Stimulated activated CD4-positive, alpha-beta T cell treated with anti-CD3 and anti-CD28 coated beads, TNF-alpha, amount 100 ng/mL, for 24 hours (primary cell): ENCODE measurements around the gene PSME3.
"Not testable (repeated sequence)": the region's sequence is repeated elsewhere in the genome, so short reads cannot be mapped to it uniquely, and the experiment has no call there.

Source experiments
- DNase-seq, 3 experiments: peaks; one replicate each; pipeline ENCODE4 v3.0.0-alpha.2; 2020; ENCODE audit warnings: low read depth in 3 of 3

PSME3 gene

GRCh38 chr17:42878123-42878880 lies 45.1 kb downstream of the PSME3 start:
- DNase-seq, result no peak

- no peak for DNase-seq
Observed at GRCh38 chr17:42878924-42879595, 45.9 kb downstream of the PSME3 start.

- no peak for DNase-seq
Observed at GRCh38 chr17:42879596-42879985, 46.4 kb downstream of the PSME3 start.

GRCh38 chr17:42880776-42881310 lies 47.6 kb downstream of the PSME3 start:
- no peak for DNase-seq

- not testable (repeated sequence) for DNase-seq
Observed at GRCh38 chr17:42881706-42882105, 48.5 kb downstream of the PSME3 start.

GRCh38 chr17:42882166-42882565 lies 49.0 kb downstream of the PSME3 start:
- DNase-seq, result no peak

- DNase-seq, result no peak
Observed at GRCh38 chr17:42883802-42884558, 50.8 kb downstream of the PSME3 start.

GRCh38 chr17:42885806-42886205 lies 52.6 kb downstream of the PSME3 start:
- not testable (repeated sequence) for DNase-seq

GRCh38 chr17:42886283-42887176 lies 53.3 kb downstream of the PSME3 start:
- DNase-seq, result no peak

GRCh38 chr17:42889809-42890208 lies 56.6 kb downstream of the PSME3 start:
- DNase-seq, result no peak

GRCh38 chr17:42891539-42892152 lies 58.4 kb downstream of the PSME3 start:
- DNase-seq, result no peak

GRCh38 chr17:42893359-42893758 lies 60.2 kb downstream of the PSME3 start:
- DNase-seq, result no peak
